ENCODE results near the gene ZNF362. TPM values are rescaled to one million over a fixed set of nuclear protein-coding genes. Genes with fewer than 3 reads are reported as not detected.

Gene ZNF362
- total and polyA plus RNA-seq, 2 of the 13 experiments (the other 11 are each of a cell fraction or from before 2014, with no cell fraction given): 8.3 to 14.2 TPM

DNA sequence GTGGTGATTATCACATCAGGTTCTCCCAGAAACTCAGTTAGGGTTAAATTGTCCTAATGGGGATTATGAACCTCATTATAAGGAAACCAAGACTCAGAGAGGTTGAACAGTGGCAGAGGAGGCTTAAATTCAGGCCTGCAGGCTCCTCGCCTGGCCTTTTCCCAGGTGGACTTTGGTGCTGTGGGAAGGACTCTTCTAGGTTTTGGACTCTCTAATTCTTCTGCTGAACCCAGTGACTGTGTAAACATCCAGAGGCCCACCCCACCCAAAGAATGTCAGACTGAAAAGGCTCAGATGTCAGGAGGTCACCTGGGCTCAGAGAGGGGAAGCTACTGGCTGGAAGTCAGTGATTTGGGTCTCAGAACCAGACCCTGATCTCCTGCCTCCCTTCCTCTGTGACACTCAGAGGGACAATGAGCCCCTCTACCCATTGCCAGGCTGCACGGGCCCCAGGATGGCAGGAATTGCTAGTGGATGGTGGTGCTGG is 2.5 kb downstream of the ZNF362 start (continued):
- TF ChIP-seq, protein P1, sequence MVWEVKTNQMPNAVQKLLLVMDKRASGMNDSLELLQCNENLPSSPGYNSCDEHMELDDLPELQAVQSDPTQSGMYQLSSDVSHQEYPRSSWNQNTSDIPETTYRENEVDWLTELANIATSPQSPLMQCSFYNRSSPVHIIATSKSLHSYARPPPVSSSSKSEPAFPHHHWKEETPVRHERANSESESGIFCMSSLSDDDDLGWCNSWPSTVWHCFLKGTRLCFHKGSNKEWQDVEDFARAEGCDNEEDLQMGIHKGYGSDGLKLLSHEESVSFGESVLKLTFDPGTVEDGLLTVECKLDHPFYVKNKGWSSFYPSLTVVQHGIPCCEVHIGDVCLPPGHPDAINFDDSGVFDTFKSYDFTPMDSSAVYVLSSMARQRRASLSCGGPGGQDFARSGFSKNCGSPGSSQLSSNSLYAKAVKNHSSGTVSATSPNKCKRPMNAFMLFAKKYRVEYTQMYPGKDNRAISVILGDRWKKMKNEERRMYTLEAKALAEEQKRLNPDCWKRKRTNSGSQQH (CRISPR knock-in tag; IDR thresholded peaks at IDR 0.05; ENCODE audit: low read depth): peak; percentile 62; the same call in 1 of the 2 replicates
- TF ChIP-seq, protein P2, sequence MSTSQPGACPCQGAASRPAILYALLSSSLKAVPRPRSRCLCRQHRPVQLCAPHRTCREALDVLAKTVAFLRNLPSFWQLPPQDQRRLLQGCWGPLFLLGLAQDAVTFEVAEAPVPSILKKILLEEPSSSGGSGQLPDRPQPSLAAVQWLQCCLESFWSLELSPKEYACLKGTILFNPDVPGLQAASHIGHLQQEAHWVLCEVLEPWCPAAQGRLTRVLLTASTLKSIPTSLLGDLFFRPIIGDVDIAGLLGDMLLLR (CRISPR knock-in tag; IDR thresholded peaks at IDR 0.05): no peak
- peak; percentile 66; the same call in 1 of the 2 replicates for TF ChIP-seq CREM (IDR thresholded peaks at IDR 0.05)
- no peak for TF ChIP-seq CREM (CRISPR knock-in tag; IDR thresholded peaks at IDR 0.05)
- TF ChIP-seq ATRX (CRISPR knock-in tag; IDR thresholded peaks at IDR 0.05; ENCODE audit: borderline replicate concordance): no peak
- TF ChIP-seq ZNF12 (CRISPR knock-in tag; IDR thresholded peaks at IDR 0.05): no peak
- TF ChIP-seq, protein P3, sequence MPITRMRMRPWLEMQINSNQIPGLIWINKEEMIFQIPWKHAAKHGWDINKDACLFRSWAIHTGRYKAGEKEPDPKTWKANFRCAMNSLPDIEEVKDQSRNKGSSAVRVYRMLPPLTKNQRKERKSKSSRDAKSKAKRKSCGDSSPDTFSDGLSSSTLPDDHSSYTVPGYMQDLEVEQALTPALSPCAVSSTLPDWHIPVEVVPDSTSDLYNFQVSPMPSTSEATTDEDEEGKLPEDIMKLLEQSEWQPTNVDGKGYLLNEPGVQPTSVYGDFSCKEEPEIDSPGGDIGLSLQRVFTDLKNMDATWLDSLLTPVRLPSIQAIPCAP (CRISPR knock-in tag; IDR thresholded peaks at IDR 0.05; ENCODE audit: low read depth): no peak
- TF ChIP-seq POLR2G (IDR thresholded peaks at IDR 0.05; ENCODE audit: low read depth, low read length): peak; percentile 85
- TF ChIP-seq ZBTB3 (CRISPR knock-in tag; IDR thresholded peaks at IDR 0.05; ENCODE audit: borderline replicate concordance, low read depth): no peak; the same call in 1 of the 2 replicates
- TF ChIP-seq SP2 (CRISPR knock-in tag; IDR thresholded peaks at IDR 0.05): no peak
- no peak for TF ChIP-seq TBL1XR1 (IDR thresholded peaks at IDR 0.05; ENCODE audit: borderline replicate concordance, low read length, partially characterized antibody)
- 0 out of 2 replicates have a peak, but pooled peaks have one; percentile 39 for TF ChIP-seq ZNF547 (CRISPR knock-in tag; IDR thresholded peaks at IDR 0.05)
- no peak for TF ChIP-seq ZNF557 (CRISPR knock-in tag; IDR thresholded peaks at IDR 0.05)
- TF ChIP-seq, protein P4, sequence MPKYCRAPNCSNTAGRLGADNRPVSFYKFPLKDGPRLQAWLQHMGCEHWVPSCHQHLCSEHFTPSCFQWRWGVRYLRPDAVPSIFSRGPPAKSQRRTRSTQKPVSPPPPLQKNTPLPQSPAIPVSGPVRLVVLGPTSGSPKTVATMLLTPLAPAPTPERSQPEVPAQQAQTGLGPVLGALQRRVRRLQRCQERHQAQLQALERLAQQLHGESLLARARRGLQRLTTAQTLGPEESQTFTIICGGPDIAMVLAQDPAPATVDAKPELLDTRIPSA (CRISPR knock-in tag; IDR thresholded peaks at IDR 0.05; ENCODE audit: borderline replicate concordance): no peak
- peak; percentile 84 for TF ChIP-seq GATAD2A (CRISPR knock-in tag; IDR thresholded peaks at IDR 0.05)
- no peak for TF ChIP-seq SRSF9 (IDR thresholded peaks at IDR 0.05; ENCODE audit: borderline replicate concordance, insufficient read depth, low read depth, low read length, poor library complexity, severe bottlenecking)
- no peak for TF ChIP-seq ONECUT2 (CRISPR knock-in tag; IDR thresholded peaks at IDR 0.05)
- TF ChIP-seq IRF2 (CRISPR knock-in tag; IDR thresholded peaks at IDR 0.05): peak; percentile 44; the same call in 1 of the 2 replicates
- TF ChIP-seq MED1 (CRISPR knock-in tag; IDR thresholded peaks at IDR 0.05): peak; percentile 70
- peak; percentile 31; the same call in 1 of the 2 replicates for TF ChIP-seq HNF1B (CRISPR knock-in tag; IDR thresholded peaks at IDR 0.05)
- TF ChIP-seq ZBTB21 (CRISPR knock-in tag; IDR thresholded peaks at IDR 0.05): no peak
- TF ChIP-seq MIER3 (CRISPR knock-in tag; IDR thresholded peaks at IDR 0.05; ENCODE audit: borderline replicate concordance): peak; percentile 48; the same call in 1 of the 2 replicates
- no peak for TF ChIP-seq REXO4 (CRISPR knock-in tag; IDR thresholded peaks at IDR 0.05; ENCODE audit: borderline replicate concordance)
- no peak for TF ChIP-seq DNMT1 (CRISPR knock-in tag; IDR thresholded peaks at IDR 0.05)
- peak; percentile 31; the same call in 1 of the 2 replicates for TF ChIP-seq NFKBIZ (CRISPR knock-in tag; IDR thresholded peaks at IDR 0.05)
- no peak for TF ChIP-seq NRL (CRISPR knock-in tag; IDR thresholded peaks at IDR 0.05; ENCODE audit: borderline replicate concordance)

Measured in HepG2 (cell line).